Measurements from ENCODE around the gene SLC1A2.

- TF ChIP-seq CREB1 (CRISPR knock-in tag; IDR thresholded peaks at IDR 0.05) (no peak), E2F1 (CRISPR knock-in tag; IDR thresholded peaks at IDR 0.05) (no peak), SP1 (CRISPR knock-in tag; conservative IDR thresholded peaks at IDR 0.05) (no peak), MAX (CRISPR knock-in tag; IDR thresholded peaks at IDR 0.05) (no peak), CTCF (IDR thresholded peaks at IDR 0.05) (no peak), NFE2L1 (CRISPR knock-in tag; IDR thresholded peaks at IDR 0.05) (no peak), ETV6 (CRISPR knock-in tag; IDR thresholded peaks at IDR 0.05) (no peak), FOXP1 (CRISPR knock-in tag; IDR thresholded peaks at IDR 0.05; ENCODE audit: borderline replicate concordance) (no peak)
Observed at GRCh38 chr11:35426351-35426750, 7.0 kb upstream of the SLC1A2 start.
